Left lung (tissue), 10 donors: ENCODE measurements around the gene SEPSECS. TPM values are rescaled to one million over a fixed set of nuclear protein-coding genes. Genes with fewer than 3 reads are reported as not detected.

Experiments
- ATAC-seq: fragments of 200-7000 bp; cut with Tn5 transposase; one replicate; pipeline ENCODE4 v1.9.1; 2020; ENCODE audit warnings: moderate library complexity
- DNase-seq, 4 donors: peaks; one replicate each; pipeline ENCODE4 v3.0.0-alpha.2; 2013 to 2020
- H3K27ac ChIP-seq, 2 donors: fragments of 200-600 bp; sonication (generic) in 1 of 2; one replicate each; pipeline versions ENCODE4 v1.5.0 to v1.8.0; 2020 to 2021
- H3K27me3 ChIP-seq, 2 donors: fragments of 200-600 bp; sonication (generic) in 1 of 2; one replicate each; pipeline versions ENCODE4 v1.5.0 to v1.8.0; 2020 to 2021
- H3K36me3 ChIP-seq, 2 donors: fragments of 200-600 bp; sonication (generic) in 1 of 2; one replicate each; pipeline versions ENCODE4 v1.5.0 to v1.8.0; 2020 to 2021
- H3K4me1 ChIP-seq, 2 donors: fragments of 200-600 bp; one replicate each; pipeline ENCODE4 v1.8.0; 2021
- H3K4me3 ChIP-seq, 2 donors: fragments of 200-600 bp; sonication (generic) in 1 of 2; one replicate each; pipeline versions ENCODE4 v1.5.0 to v1.8.0; 2020 to 2021; ENCODE audit warnings: mild to moderate bottlenecking in 1 of 2
- H3K9me3 ChIP-seq, 2 donors: fragments of 200-600 bp; sonication (generic) in 1 of 2; one replicate each; pipeline versions ENCODE4 v1.5.0 to v1.8.0; 2020 to 2021
- intact Hi-C, 2 donors: fragments of 100-400 bp; cut with DNase I; formaldehyde crosslinking; loops; one replicate each; pipeline versions ENCODE4 v1.11.2 to v1.14.2; 2022
- polyA plus RNA-seq, 6 donors: library from polyadenylated mRNA; unstranded; fragments of 120-200 nt; gene quantifications; one replicate each; pipeline ENCODE4 v1.2.1, GENCODE V29; 2013; ENCODE audit not compliant: insufficient read length in 6 of 6
- total RNA-seq, 2 donors: library from RNA; stranded (reverse); fragmentation: NEBNext Ultra II Directional; extraction: Animal tissue kit (Norgen Biotek cat#: 25700); gene quantifications; one replicate each; pipeline ENCODE4 v1.2.1, GENCODE V29; 2021
- TF ChIP-seq, protein P1 (sequence below), 2 donors: fragments of 200-600 bp; sonication (generic) in 1 of 2; IDR thresholded peaks; one replicate each; pipeline versions ENCODE4 v1.5.0 to v1.8.0; 2021; ENCODE audit warnings: antibody characterized with exemption in 2 of 2
- donor health status: DM: no; HTN: yes; CAD: no.
- donor health status: DM: no; HTN: no; CAD: no.

SEPSECS gene
- total and polyA plus RNA-seq, 8 donors, result 8.2 to 18.9 (median 13.9) TPM

- Histone ChIP-seq H3K9me3 (no peaks in the 10 kb centered on the region), H3K4me3 (no peak overlapping the region), H3K27me3 (no peaks in the 10 kb centered on the region), H3K4me1 (peaks cover 3 to 24% of the 10 kb centered on the region in 2 donors), H3K27ac (no peak overlapping the region), H3K36me3 (peaks cover 0 to 4% of the 10 kb centered on the region in 2 donors)
- ATAC-seq (no peak), DNase-seq (no peak)
- TF ChIP-seq, protein P1, sequence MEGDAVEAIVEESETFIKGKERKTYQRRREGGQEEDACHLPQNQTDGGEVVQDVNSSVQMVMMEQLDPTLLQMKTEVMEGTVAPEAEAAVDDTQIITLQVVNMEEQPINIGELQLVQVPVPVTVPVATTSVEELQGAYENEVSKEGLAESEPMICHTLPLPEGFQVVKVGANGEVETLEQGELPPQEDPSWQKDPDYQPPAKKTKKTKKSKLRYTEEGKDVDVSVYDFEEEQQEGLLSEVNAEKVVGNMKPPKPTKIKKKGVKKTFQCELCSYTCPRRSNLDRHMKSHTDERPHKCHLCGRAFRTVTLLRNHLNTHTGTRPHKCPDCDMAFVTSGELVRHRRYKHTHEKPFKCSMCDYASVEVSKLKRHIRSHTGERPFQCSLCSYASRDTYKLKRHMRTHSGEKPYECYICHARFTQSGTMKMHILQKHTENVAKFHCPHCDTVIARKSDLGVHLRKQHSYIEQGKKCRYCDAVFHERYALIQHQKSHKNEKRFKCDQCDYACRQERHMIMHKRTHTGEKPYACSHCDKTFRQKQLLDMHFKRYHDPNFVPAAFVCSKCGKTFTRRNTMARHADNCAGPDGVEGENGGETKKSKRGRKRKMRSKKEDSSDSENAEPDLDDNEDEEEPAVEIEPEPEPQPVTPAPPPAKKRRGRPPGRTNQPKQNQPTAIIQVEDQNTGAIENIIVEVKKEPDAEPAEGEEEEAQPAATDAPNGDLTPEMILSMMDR (IDR thresholded peaks at IDR 0.05), result no peak
- intact Hi-C loops, result no loop called here
These were observed 16.9 kb upstream of the SEPSECS start for GRCh38 chr4:25177147-25177546.

GRCh38 chr4:25174674-25175073 is 14.4 kb upstream of the SEPSECS start:
- peaks cover 0 to 26% of the 10 kb centered on the region in 2 donors for H3K4me1 ChIP-seq
- intact Hi-C loops, result no loop called here
- H3K27me3 ChIP-seq, result no peaks in the 10 kb centered on the region
- H3K4me3 ChIP-seq, result no peak overlapping the region
- DNase-seq (no peak), ATAC-seq (no peak)
- TF ChIP-seq, protein P1 (IDR thresholded peaks at IDR 0.05), result no peak
- H3K27ac ChIP-seq, result peak overlapping the region in 1 of 2 donors; percentile 80
- no peaks in the 10 kb centered on the region for H3K9me3 ChIP-seq
- H3K36me3 ChIP-seq, result peaks cover 0 to 4% of the 10 kb centered on the region in 2 donors

DNA sequence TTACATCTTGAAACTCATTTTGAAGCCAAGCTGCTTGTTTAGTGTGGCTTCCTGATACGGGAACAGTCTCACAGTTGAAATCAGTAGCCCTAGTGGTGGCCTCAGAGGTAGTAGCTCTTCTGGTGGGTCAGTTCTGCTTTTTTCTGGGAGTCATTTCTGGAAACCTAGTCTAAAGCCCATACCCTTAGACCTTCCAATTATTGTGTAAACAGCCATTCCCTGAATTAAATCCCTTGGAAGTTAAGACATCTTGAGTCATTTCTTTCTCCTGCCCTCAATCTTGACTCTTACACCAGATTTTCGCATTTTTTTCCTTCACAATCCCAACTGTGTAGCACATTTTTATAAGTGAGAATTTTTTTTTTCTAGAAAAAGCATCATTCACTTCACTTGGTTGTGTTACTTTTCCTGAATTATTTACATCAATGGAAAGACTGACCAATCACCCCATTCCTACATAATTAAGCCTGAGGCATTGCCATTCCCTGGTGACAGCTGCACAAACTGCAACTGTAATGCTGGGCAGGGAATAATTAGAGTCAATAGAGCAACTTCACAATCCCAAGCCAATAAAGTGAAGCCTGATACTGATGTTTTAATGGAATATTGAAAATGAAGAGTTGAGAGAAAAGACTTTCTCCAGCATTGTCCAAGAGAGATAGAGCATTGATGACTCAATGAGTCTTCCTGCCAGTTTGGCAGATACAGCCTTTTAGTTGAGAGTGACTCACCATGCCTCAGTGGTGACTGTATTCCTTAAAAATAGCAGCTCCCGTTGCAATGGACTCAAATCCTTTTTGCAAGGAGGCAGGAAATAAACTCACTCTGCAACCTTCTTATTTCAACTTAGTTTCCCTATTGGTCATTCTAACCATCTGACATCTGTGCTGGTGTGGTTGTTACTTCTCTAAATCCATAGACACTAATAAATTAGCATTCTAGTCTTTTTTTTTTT is 13.0 kb upstream of the SEPSECS start:
- H3K9me3 ChIP-seq, result no peaks in the 10 kb centered on the region
- peak overlapping the region; percentile 68 to 80 for H3K27ac ChIP-seq
- TF ChIP-seq, protein P1 (IDR thresholded peaks at IDR 0.05), result peak in 1 of 2 donors; percentile 23
- ATAC-seq, result peak; percentile 90
- H3K4me1 ChIP-seq, result peaks cover 0 to 26% of the 10 kb centered on the region in 2 donors
- H3K4me3 ChIP-seq, result no peak overlapping the region
- peaks cover 0 to 4% of the 10 kb centered on the region in 2 donors for H3K36me3 ChIP-seq
- intact Hi-C loops, result no loop called here
- no peak for DNase-seq
- H3K27me3 ChIP-seq, result no peaks in the 10 kb centered on the region

DNA sequence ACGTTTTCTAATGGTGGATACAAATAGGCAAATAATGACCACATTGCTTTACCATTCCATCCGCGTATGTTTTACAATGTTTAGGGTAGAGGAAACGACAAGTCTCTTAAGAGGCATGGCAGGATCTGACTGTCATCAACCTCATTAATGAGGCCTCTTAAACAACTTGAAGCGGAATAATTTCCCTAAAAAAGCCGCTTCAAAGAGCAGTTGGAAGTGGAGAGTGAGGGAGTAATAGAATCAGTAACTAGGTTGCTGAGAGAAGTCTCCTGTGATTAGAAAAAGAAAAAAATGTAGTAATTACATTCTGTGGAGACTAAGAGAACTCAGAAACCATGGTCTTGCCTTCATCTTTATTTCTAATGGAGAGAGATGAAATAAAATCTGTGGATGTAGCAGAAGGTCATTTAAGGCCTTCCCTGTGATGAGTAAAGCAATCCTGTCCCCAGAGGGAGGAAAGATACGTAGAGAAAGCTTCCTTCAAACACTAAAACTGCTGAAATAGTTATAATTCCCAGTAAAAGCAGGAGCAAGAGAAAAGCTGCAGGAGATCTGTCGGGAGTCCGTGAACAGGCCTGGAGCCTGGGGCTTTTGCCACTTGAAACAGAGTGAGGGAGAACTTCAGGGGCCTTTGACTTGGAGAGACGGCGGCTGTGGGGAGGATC is 11.1 kb upstream of the SEPSECS start:
- no peak for DNase-seq
- ATAC-seq, result no peak
- TF ChIP-seq, protein P1 (IDR thresholded peaks at IDR 0.05), result no peak
- H3K9me3 ChIP-seq, result no peaks in the 10 kb centered on the region
- no peak overlapping the region for H3K27ac ChIP-seq
- intact Hi-C loops, result no loop called here
- peaks cover 0 to 26% of the 10 kb centered on the region in 2 donors for H3K4me1 ChIP-seq
- no peaks in the 10 kb centered on the region for H3K27me3 ChIP-seq
- H3K36me3 ChIP-seq, result no peaks in the 10 kb centered on the region
- no peak overlapping the region for H3K4me3 ChIP-seq

DNA sequence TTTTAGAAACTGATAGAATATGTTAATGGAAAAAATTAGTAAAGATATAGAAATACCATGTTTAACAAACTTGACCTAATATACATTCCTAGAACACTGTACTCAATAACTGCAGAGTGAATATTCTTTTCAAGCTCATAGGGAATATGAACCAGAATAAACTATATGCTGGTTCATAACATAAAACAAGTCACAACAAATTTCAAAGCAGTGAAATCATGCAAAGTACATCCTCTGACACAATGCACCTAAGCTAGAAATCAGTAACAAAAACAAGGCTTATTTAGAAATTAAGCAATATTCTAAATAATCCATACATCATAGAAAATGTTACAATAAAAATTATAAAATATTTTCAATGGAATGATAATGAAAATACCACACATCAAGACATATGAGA is 9.2 kb upstream of the SEPSECS start:
- no peak overlapping the region for H3K27ac ChIP-seq
- TF ChIP-seq, protein P1 (IDR thresholded peaks at IDR 0.05), result no peak
- no peak overlapping the region for H3K4me3 ChIP-seq
- intact Hi-C loops, result no loop called here
- H3K4me1 ChIP-seq, result peaks cover 0 to 24% of the 10 kb centered on the region in 2 donors
- H3K9me3 ChIP-seq, result no peaks in the 10 kb centered on the region
- DNase-seq (no peak), ATAC-seq (no peak)
- no peaks in the 10 kb centered on the region for H3K36me3 ChIP-seq
- no peaks in the 10 kb centered on the region for H3K27me3 ChIP-seq
